ENCODE measurements around the gene BANP.

BANP gene

GRCh38 chr16:88121886-88122580 lies 170.8 kb downstream of the BANP start:
- no peak for DNase-seq (ENCODE audit: low read depth in 2 of 2)

Measured in stimulated activated CD8-positive, alpha-beta memory T cell treated with anti-CD3 and anti-CD28 coated beads, Interleukin-15, amount 100 ng/mL, for 48 hours (primary cell).